NCI-H69 (cell line): ENCODE measurements around the gene POLL.
"Not testable (repeated sequence)": the region's sequence is repeated elsewhere in the genome, so short reads cannot be mapped to it uniquely, and the experiment has no call there.

ENCODE experiments used
- DNase-seq: peaks from one replicate; lab custom pipeline; 2025; lab: John Stamatoyannopoulos, UW

POLL gene

GRCh38 chr10:101611096-101611905 is 23.2 kb upstream of the POLL start:
- peak; percentile 3 for DNase-seq

GRCh38 chr10:101609481-101609880 is 21.4 kb upstream of the POLL start:
- no peak for DNase-seq

GRCh38 chr10:101607124-101607523 is 19.1 kb upstream of the POLL start:
- no peak for DNase-seq

- DNase-seq = peak; percentile 78
Observed at GRCh38 chr10:101602761-101603398, 14.8 kb upstream of the POLL start.

- peak; percentile 27 for DNase-seq
Observed at GRCh38 chr10:101601541-101601940, 13.5 kb upstream of the POLL start.

GRCh38 chr10:101597091-101597900 is 9.2 kb upstream of the POLL start:
- no peak for DNase-seq

- DNase-seq = no peak
Observed at GRCh38 chr10:101595591-101596433, 7.8 kb upstream of the POLL start.

GRCh38 chr10:101593331-101593730 is 5.3 kb upstream of the POLL start:
- DNase-seq = not testable (repeated sequence)

GRCh38 chr10:101588879-101589278 is 822 bp upstream of the POLL start:
- DNase-seq = no peak

- DNase-seq = no peak
Observed at GRCh38 chr10:101585841-101586240, 2.2 kb downstream of the POLL start.

- DNase-seq = no peak
Observed at GRCh38 chr10:101580486-101581399, 7.3 kb downstream of the POLL start.

GRCh38 chr10:101579516-101579870 is 8.6 kb downstream of the POLL start:
- DNase-seq = no peak

GRCh38 chr10:101578803-101579515 is 9.1 kb downstream of the POLL start:
- DNase-seq = no peak

GRCh38 chr10:101578192-101578591 is 9.9 kb downstream of the POLL start:
- no peak for DNase-seq

- DNase-seq = no peak
Observed at GRCh38 chr10:101577121-101577871, 10.8 kb downstream of the POLL start.

- DNase-seq = no peak
Observed at GRCh38 chr10:101576211-101576863, 11.7 kb downstream of the POLL start.

GRCh38 chr10:101575580-101576210 is 12.4 kb downstream of the POLL start:
- no peak for DNase-seq

GRCh38 chr10:101575091-101575490 is 13.0 kb downstream of the POLL start:
- no peak for DNase-seq
